OCI-LY1 (cell line): ENCODE data around the gene EXOC6.

Source experiments
- EZH2 ChIP-seq: fragments of 200-600 bp; sonication (generic), shearing (Covaris generic); IDR thresholded peaks from 2 replicates; pipeline ENCODE4 v1.8.0; 2017; ENCODE audit warnings: borderline replicate concordance, mixed run types, mild to moderate bottlenecking, antibody characterized with exemption, low read length, moderate library complexity, mixed read lengths
- TF ChIP-seq, protein P1 (sequence below): fragments of 200-600 bp; sonication (generic), shearing (Covaris generic); IDR thresholded peaks from 2 replicates; pipeline ENCODE4 v1.5.1; 2017; ENCODE audit warnings: mild to moderate bottlenecking, antibody characterized with exemption, low read length, moderate library complexity, mixed read lengths

DNA sequence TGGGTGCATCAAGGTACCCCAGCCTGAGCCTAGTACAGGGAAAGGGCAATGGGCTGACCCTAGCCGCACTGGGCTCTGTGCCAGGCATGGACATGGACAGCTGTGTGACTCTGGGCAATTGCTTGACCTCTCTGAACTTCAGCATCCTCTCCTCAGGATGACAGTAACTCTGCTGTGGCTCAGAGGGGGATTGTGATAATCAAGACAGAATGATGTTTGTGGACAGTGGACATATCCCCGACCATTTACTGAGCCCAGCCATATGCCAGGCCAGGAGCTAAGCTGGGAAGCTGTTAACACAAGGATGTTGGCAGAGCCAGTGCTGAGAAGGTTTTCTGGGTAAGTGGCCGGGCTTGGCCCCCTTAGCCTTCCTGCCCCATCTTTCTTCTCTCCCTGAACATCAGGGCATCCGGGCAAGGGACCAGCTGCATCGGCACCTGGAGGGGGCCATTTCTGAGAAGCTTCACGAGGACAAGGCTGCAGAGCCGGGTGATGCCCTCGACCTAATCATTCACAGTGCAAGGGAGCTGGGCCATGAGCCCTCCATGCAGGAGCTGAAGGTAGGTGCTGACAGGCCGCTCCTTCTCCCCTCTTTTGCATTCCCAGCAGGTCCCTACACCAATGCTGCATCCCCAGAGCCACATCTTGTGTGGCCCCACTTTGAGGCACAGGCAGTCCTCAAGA, 215.8 kb downstream of the EXOC6 start:
- TF ChIP-seq, protein P1, sequence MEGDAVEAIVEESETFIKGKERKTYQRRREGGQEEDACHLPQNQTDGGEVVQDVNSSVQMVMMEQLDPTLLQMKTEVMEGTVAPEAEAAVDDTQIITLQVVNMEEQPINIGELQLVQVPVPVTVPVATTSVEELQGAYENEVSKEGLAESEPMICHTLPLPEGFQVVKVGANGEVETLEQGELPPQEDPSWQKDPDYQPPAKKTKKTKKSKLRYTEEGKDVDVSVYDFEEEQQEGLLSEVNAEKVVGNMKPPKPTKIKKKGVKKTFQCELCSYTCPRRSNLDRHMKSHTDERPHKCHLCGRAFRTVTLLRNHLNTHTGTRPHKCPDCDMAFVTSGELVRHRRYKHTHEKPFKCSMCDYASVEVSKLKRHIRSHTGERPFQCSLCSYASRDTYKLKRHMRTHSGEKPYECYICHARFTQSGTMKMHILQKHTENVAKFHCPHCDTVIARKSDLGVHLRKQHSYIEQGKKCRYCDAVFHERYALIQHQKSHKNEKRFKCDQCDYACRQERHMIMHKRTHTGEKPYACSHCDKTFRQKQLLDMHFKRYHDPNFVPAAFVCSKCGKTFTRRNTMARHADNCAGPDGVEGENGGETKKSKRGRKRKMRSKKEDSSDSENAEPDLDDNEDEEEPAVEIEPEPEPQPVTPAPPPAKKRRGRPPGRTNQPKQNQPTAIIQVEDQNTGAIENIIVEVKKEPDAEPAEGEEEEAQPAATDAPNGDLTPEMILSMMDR = no peak
- no peak for TF ChIP-seq EZH2
